ENCODE data around the gene SLCO2A1. TPM values are rescaled to one million over a fixed set of nuclear protein-coding genes. Genes with fewer than 3 reads are reported as not detected.

The SLCO2A1 gene
- total RNA-seq, result 10 to 100 TPM in 6 of 9 donors, 1 to 10 TPM in 3; 2.8 to 28.4 (median 13.9) TPM
- 10 to 100 TPM in 1 of 2 donors, 1 to 10 TPM in 1; 8.3 to 13.9 TPM for polyA plus RNA-seq
- long read RNA-seq, donor 1, partial matches to known transcripts, result 0 of 3 reads
- long read RNA-seq, donor 1, other reads (novel, unspliced or antisense), result 3 of 3 reads
- long read RNA-seq, donor 2, full-length matches to known transcripts, result 2 of 45 reads
- long read RNA-seq, donor 2, partial matches to known transcripts, result 13 of 45 reads
- long read RNA-seq, donor 2, other reads (novel, unspliced or antisense), result 30 of 45 reads
- long read RNA-seq, donor 3, partial matches to known transcripts, result 6 of 17 reads
- long read RNA-seq, donor 3, other reads (novel, unspliced or antisense), result 10 of 17 reads

GRCh38 chr3:134029734-134030378, at the start of gene SLCO2A1:
Gene SLCO2A1, minus strand, starts transcription at chr3:134029925. Its CDS starts 123 bp downstream, at chr3:134029802.
- TF ChIP-seq, protein P1, sequence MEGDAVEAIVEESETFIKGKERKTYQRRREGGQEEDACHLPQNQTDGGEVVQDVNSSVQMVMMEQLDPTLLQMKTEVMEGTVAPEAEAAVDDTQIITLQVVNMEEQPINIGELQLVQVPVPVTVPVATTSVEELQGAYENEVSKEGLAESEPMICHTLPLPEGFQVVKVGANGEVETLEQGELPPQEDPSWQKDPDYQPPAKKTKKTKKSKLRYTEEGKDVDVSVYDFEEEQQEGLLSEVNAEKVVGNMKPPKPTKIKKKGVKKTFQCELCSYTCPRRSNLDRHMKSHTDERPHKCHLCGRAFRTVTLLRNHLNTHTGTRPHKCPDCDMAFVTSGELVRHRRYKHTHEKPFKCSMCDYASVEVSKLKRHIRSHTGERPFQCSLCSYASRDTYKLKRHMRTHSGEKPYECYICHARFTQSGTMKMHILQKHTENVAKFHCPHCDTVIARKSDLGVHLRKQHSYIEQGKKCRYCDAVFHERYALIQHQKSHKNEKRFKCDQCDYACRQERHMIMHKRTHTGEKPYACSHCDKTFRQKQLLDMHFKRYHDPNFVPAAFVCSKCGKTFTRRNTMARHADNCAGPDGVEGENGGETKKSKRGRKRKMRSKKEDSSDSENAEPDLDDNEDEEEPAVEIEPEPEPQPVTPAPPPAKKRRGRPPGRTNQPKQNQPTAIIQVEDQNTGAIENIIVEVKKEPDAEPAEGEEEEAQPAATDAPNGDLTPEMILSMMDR (IDR thresholded peaks at IDR 0.05), result no peak
- TF ChIP-seq POLR2A (IDR thresholded peaks at IDR 0.05), result peak in 1 of 2 donors; percentile 11
- H3K27ac ChIP-seq, result peak within 1 kb of the TSS in 8 of 12 donors; percentile 1 to 73 (median 38)
- no peaks in the 10 kb centered on the region for H3K9me3 ChIP-seq
- intact Hi-C loops (cut with DNase I), result loop anchor here in 4 of 10 donors (5.0 to 10.0 kb wide), 4 partner anchors 83 to 95 kb away; no protein-coding TSS in a partner anchor
- DNase-seq (peak in 3 of 5 donors; percentile 34 to 64 (median 51)), ATAC-seq (peak in 3 of 4 donors; percentile 45 to 61 (median 56))
- H3K36me3 ChIP-seq, result no peaks in the 10 kb centered on the region
- peak within 1 kb of the TSS; percentile 51 to 83 (median 59) for H3K4me3 ChIP-seq
- H3K4me1 ChIP-seq, result peaks cover 0 to 20% (median 3%) of the 10 kb centered on the region in 12 donors
- H3K27me3 ChIP-seq, result peaks cover 0 to 18% (median 9%) of the 10 kb centered on the region in 9 donors
- WGBS, 4 donors, result 1 to 5% (median 1%) methylated on average over 15 to 66 of the region's 67 CpGs

DNA sequence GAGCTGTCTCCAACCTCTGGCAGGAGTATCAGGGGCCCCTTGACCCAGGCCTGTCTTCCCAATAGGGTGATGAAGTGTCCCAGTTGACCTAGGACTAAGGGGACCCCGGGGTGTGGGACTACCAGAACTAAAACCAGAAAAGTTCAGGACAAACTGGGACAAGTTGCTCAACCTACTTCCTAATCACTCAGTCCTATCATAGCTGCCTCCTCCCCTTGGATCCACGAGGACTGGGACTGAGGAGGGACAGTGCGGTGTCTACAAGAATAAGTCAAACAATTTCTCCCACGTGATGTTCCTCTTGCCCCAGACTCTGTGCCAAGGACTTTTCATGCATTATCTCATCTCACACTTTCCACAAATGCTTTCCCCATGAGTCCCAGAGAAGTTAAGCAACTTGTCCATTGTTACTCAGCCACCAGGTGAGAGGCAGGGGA, 49.4 kb upstream of the SLCO2A1 start:
- intact Hi-C loops (cut with DNase I), result no loop called here
- DNase-seq, result no peak
- no peaks in the 10 kb centered on the region for H3K27me3 ChIP-seq
- 62 to 89% (median 85%) methylated on average over 4 of the region's 4 CpGs for WGBS, 4 donors
- H3K4me1 ChIP-seq, result peaks cover 0 to 4% (median 0%) of the 10 kb centered on the region in 12 donors
- no peak overlapping the region for H3K4me3 ChIP-seq
- ATAC-seq, result no peak
- H3K27ac ChIP-seq, result no peak overlapping the region
- no peaks in the 10 kb centered on the region for H3K36me3 ChIP-seq
- peaks cover 0 to 26% (median 5%) of the 10 kb centered on the region in 12 donors for H3K9me3 ChIP-seq
- TF ChIP-seq, protein P1 (IDR thresholded peaks at IDR 0.05), result no peak
- TF ChIP-seq POLR2A (IDR thresholded peaks at IDR 0.05), result no peak

DNA sequence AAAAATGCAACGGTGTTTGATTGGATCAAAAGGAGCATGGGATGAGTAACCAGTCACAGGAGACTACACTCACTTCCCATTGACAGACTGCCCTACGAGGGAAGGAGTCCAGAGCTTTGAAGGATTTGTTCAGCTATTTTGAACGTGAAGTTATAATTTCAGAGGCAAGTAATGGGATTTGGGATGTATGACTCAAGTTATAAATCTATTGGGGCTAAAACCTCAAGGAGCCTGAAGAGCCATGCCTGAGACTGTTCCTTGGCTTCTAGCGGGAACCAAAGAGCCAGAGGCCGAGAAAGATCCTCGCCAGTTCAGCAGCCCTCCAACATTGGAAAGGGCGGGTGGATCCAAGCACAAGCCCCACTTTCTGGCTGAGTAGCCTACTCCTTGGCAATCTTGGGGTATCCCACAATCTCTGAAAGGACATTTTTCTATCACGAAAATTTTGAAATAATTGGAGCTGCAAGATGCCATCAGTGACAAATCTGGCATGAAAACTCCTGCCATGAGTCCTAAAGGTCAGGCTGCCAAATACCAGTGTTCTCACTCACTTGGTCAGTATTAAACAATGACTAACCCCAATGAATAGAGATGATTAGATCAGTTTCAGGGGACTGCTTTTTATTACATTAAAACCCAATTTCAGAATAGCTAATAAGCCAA, 48.6 kb upstream of the SLCO2A1 start:
- DNase-seq (no peak), ATAC-seq (no peak)
- no peak overlapping the region for H3K27ac ChIP-seq
- no peaks in the 10 kb centered on the region for H3K27me3 ChIP-seq
- peaks cover 0 to 5% (median 0%) of the 10 kb centered on the region in 12 donors for H3K4me1 ChIP-seq
- TF ChIP-seq, protein P1 (IDR thresholded peaks at IDR 0.05), result no peak
- TF ChIP-seq POLR2A (IDR thresholded peaks at IDR 0.05), result no peak
- H3K9me3 ChIP-seq, result peaks cover 0 to 26% (median 5%) of the 10 kb centered on the region in 12 donors
- intact Hi-C loops (cut with DNase I), result no loop called here
- no peaks in the 10 kb centered on the region for H3K36me3 ChIP-seq
- no peak overlapping the region for H3K4me3 ChIP-seq
- WGBS, 4 donors, result 87 to 93% (median 91%) methylated on average over 8 of the region's 8 CpGs
